ENCODE measurements around the gene SORCS2. TPM values are rescaled to one million over a fixed set of nuclear protein-coding genes. Genes with fewer than 3 reads are reported as not detected.

The SORCS2 gene
- total and polyA plus RNA-seq, 12 donors: 0.25 to 5.4 (median 2.2) TPM

DNA sequence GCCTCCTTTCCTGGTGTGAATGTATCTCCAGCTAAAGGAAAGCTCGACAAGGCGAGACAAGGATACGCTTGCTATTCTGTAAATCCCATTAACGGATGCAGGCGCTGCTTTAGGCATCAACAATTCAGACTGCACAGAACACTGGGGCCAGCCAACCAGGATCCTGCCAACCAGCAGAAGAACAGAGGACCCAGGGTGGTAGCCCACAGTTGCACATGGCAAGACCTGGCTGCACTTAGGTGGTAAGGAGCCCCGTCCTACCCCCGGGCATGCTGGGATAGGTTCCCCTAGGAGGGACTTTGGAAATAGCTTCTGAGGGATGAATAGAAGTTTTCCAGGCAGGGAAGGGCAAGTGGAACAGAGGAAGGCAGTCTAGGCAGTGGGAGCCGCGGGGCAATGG, 221.7 kb downstream of the SORCS2 start:
- Histone ChIP-seq H3K9me3 (peaks cover 0 to 14% (median 0%) of the 10 kb centered on the region in 11 donors), H3K4me3 (no peak overlapping the region), H3K4me1 (no peaks in the 10 kb centered on the region), H3K36me3 (no peaks in the 10 kb centered on the region), H3K27ac (no peak overlapping the region), H3K27me3 (peaks cover 0 to 10% (median 6%) of the 10 kb centered on the region in 7 donors)
- 77 to 79% methylated on average over 9 of the region's 9 CpGs for WGBS, 2 donors
- intact Hi-C loops (cut with DNase I): no loop called here
- ATAC-seq: no peak
- DNase-seq: no peak
- TF ChIP-seq, protein P1, sequence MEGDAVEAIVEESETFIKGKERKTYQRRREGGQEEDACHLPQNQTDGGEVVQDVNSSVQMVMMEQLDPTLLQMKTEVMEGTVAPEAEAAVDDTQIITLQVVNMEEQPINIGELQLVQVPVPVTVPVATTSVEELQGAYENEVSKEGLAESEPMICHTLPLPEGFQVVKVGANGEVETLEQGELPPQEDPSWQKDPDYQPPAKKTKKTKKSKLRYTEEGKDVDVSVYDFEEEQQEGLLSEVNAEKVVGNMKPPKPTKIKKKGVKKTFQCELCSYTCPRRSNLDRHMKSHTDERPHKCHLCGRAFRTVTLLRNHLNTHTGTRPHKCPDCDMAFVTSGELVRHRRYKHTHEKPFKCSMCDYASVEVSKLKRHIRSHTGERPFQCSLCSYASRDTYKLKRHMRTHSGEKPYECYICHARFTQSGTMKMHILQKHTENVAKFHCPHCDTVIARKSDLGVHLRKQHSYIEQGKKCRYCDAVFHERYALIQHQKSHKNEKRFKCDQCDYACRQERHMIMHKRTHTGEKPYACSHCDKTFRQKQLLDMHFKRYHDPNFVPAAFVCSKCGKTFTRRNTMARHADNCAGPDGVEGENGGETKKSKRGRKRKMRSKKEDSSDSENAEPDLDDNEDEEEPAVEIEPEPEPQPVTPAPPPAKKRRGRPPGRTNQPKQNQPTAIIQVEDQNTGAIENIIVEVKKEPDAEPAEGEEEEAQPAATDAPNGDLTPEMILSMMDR (IDR thresholded peaks at IDR 0.05): no peak

DNA sequence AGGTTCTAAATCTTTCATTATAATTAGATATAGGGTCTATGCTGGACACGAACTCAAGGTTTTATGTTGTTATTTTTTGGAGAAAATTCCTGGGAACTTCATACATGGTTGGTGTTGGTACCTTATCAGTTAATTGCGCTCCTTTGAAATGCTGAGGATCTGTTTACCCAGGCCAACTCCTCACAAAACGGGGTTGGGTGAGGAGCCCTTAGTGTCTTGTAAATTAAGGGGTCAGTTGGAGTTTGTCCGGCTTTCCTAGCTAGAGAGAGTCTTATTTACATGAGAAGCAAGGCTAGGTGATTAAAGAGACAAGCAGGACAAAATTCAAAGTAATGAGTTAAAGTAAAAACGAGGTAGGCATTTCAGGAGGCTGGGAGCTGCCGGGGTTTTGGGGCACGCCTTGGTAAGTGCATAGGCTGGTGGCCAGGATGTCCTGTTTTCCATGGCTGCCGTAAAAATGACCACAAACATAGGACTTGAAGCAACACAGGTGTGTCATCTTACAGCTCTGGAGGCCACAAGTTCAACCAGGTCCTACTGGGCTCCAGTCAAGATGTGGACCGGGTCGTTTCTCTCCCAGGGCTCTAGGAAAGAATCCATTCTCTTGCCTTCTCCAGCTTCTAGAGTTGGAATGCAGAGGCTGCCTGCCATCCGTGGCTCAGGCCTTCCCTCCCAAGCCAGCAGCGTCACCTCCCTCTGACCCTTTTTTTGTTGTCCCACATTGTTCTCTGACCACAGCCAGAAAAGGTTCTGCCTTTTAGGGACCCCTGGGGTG, 222.6 kb downstream of the SORCS2 start:
- WGBS, 2 donors: 51 to 61% methylated on average over 12 of the region's 12 CpGs
- Histone ChIP-seq H3K4me3 (no peak overlapping the region), H3K27me3 (peaks cover 0 to 10% (median 6%) of the 10 kb centered on the region in 7 donors), H3K27ac (no peak overlapping the region), H3K9me3 (peaks cover 0 to 8% (median 0%) of the 10 kb centered on the region in 11 donors), H3K36me3 (no peaks in the 10 kb centered on the region), H3K4me1 (no peaks in the 10 kb centered on the region)
- intact Hi-C loops (cut with DNase I): no loop called here
- DNase-seq (no peak), ATAC-seq (no peak)
- TF ChIP-seq, protein P1 (IDR thresholded peaks at IDR 0.05): no peak

DNA sequence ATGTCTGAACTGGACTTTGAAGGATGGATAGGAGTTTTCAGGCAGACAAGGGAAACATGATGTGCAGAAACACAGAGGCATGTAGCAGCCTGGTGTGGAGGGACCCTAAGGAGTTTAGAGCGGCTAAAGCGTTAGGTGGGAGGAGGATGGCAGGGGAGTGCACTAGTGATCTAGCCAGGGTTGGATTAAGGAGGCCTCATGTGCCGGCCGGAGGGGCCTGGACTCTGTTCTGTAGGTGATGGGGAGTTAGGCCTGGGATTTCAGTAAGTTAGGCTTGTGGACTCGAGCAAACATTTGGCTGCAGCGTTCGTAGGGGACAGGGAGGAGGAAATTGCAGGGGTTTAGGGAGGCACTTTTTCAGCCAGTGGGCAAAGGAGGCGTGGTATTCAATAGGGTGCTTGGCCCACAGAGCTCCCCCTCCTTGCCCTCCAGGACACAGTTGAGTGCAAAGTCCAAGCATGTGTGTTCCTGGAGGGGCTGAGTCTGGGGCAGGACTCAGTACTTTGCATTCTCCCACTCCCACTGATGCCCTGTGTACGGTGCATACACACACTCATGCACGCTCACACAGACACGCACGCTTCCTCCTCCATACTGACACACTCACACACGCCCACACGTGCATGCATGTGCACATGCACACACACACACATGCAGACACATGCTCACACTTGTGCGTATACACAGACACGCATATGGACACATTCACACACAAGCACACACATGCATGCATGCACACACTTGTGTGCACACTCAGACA, 223.8 kb downstream of the SORCS2 start:
- TF ChIP-seq, protein P1 (IDR thresholded peaks at IDR 0.05): no peak
- DNase-seq: no peak
- H3K27me3 ChIP-seq: peaks cover 0 to 10% (median 6%) of the 10 kb centered on the region in 7 donors
- no peaks in the 10 kb centered on the region for H3K4me1 ChIP-seq
- no peak overlapping the region for H3K27ac ChIP-seq
- WGBS, 2 donors: 86 to 87% methylated on average over 16 of the region's 16 CpGs
- ATAC-seq: peak in 1 of 8 donors; percentile 36
- H3K4me3 ChIP-seq: no peak overlapping the region
- no peaks in the 10 kb centered on the region for H3K36me3 ChIP-seq
- intact Hi-C loops (cut with DNase I): no loop called here
- H3K9me3 ChIP-seq: peaks cover 0 to 8% (median 0%) of the 10 kb centered on the region in 11 donors

DNA sequence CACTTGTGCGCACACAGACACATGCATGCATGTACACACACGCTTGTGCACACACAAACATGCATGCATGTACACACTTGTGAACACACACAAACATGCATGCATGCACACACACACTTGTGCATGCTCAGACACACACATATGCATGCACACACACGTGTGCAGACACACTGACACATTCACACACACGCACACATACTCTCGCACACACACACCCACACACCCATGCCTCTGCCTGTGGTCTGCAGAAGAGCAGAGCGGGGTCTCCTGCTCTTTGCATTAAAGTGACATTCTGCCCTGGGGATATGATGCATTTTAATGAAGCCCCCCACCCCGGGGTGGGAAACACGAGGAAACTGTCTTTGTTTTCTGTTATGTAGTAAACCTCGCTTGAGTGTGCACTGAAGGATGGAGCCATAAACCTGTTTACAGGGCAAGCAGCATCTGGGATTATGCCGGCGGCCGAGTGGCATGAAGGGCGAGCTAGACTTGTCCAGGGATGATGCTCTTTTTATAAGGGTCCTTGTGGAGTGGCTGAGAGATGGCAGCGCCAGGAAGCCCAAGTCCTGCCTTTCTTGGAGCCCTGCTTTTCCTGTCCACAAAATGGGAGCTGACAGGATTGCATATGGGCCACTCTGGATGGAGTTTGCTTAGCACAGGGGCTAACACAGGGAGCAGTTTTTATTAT, 224.6 kb downstream of the SORCS2 start:
- DNase-seq: no peak
- no peak overlapping the region for H3K27ac ChIP-seq
- WGBS, 2 donors: 87 to 89% methylated on average over 14 of the region's 14 CpGs
- intact Hi-C loops (cut with DNase I): no loop called here
- TF ChIP-seq, protein P1 (IDR thresholded peaks at IDR 0.05): no peak
- no peak overlapping the region for H3K4me3 ChIP-seq
- H3K27me3 ChIP-seq: peaks cover 0 to 10% (median 6%) of the 10 kb centered on the region in 7 donors
- H3K36me3 ChIP-seq: no peaks in the 10 kb centered on the region
- H3K9me3 ChIP-seq: peaks cover 0 to 8% (median 0%) of the 10 kb centered on the region in 11 donors
- H3K4me1 ChIP-seq: no peaks in the 10 kb centered on the region
- ATAC-seq: peak in 1 of 8 donors; percentile 14
